Stromal cell of bone marrow (primary cell): ENCODE results near the gene CDKL2.
"Not testable (repeated sequence)": the region's sequence is repeated elsewhere in the genome, so short reads cannot be mapped to it uniquely, and the experiment has no call there.

Experiments used
- DNase-seq: peaks from one replicate; pipeline ENCODE4 v3.0.0-alpha.2; 2012; ENCODE audit warnings: low read depth

CDKL2 gene

GRCh38 chr4:75552452-75552851 is 77.9 kb downstream of the CDKL2 start:
- no peak for DNase-seq

- no peak for DNase-seq
Measured at GRCh38 chr4:75549019-75549418, 81.3 kb downstream of the CDKL2 start.

- no peak for DNase-seq
Measured at GRCh38 chr4:75547647-75548387, 82.5 kb downstream of the CDKL2 start.

GRCh38 chr4:75545526-75545925 is 84.8 kb downstream of the CDKL2 start:
- no peak for DNase-seq

- no peak for DNase-seq
Measured at GRCh38 chr4:75544870-75545269, 85.5 kb downstream of the CDKL2 start.

- DNase-seq = not testable (repeated sequence)
Measured at GRCh38 chr4:75544220-75544619, 86.1 kb downstream of the CDKL2 start.

GRCh38 chr4:75542824-75543223 is 87.5 kb downstream of the CDKL2 start:
- peak; percentile 31 for DNase-seq

- DNase-seq = not testable (repeated sequence)
Measured at GRCh38 chr4:75537308-75537707, 93.0 kb downstream of the CDKL2 start.

- DNase-seq = not testable (repeated sequence)
Measured at GRCh38 chr4:75533926-75534325, 96.4 kb downstream of the CDKL2 start.

GRCh38 chr4:75533339-75533887 is 96.9 kb downstream of the CDKL2 start:
- not testable (repeated sequence) for DNase-seq

- DNase-seq = not testable (repeated sequence)
Measured at GRCh38 chr4:75531536-75532143, 98.7 kb downstream of the CDKL2 start.

GRCh38 chr4:75530556-75531322 is 99.6 kb downstream of the CDKL2 start:
- no peak for DNase-seq
